Measurements from ENCODE around the gene CECR2. TPM values are rescaled to one million over a fixed set of nuclear protein-coding genes. Genes with fewer than 3 reads are reported as not detected.

The CECR2 gene
- total RNA-seq, 6 donors from 2014 or later = 5.8 to 35.6 (median 11.6) TPM

GRCh38 chr22:17598318-17598717, 229.1 kb downstream of the CECR2 start:
- DNase-seq = no peak
- ATAC-seq (ENCODE audit: low FRiP score in 2 of 2) = no peak
- Histone ChIP-seq H3K27ac (no peak overlapping the region), H3K4me3 (no peak overlapping the region), H3K4me1 (no peaks in the 10 kb centered on the region), H3K9me3 (no peaks in the 10 kb centered on the region), H3K36me3 (peaks cover 48 to 90% (median 69%) of the 10 kb centered on the region in 4 donors), H3K27me3 (no peaks in the 10 kb centered on the region)
- WGBS, 2 donors = 97 to 100% methylated on average over 4 of the region's 4 CpGs
- TF ChIP-seq EP300 (IDR thresholded peaks at IDR 0.05) = no peak
- TF ChIP-seq, protein P1, sequence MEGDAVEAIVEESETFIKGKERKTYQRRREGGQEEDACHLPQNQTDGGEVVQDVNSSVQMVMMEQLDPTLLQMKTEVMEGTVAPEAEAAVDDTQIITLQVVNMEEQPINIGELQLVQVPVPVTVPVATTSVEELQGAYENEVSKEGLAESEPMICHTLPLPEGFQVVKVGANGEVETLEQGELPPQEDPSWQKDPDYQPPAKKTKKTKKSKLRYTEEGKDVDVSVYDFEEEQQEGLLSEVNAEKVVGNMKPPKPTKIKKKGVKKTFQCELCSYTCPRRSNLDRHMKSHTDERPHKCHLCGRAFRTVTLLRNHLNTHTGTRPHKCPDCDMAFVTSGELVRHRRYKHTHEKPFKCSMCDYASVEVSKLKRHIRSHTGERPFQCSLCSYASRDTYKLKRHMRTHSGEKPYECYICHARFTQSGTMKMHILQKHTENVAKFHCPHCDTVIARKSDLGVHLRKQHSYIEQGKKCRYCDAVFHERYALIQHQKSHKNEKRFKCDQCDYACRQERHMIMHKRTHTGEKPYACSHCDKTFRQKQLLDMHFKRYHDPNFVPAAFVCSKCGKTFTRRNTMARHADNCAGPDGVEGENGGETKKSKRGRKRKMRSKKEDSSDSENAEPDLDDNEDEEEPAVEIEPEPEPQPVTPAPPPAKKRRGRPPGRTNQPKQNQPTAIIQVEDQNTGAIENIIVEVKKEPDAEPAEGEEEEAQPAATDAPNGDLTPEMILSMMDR (IDR thresholded peaks at IDR 0.05) = no peak
- no peak for TF ChIP-seq POLR2AphosphoS5 (IDR thresholded peaks at IDR 0.05)
- no peak for TF ChIP-seq POLR2A (IDR thresholded peaks at IDR 0.05)

DNA sequence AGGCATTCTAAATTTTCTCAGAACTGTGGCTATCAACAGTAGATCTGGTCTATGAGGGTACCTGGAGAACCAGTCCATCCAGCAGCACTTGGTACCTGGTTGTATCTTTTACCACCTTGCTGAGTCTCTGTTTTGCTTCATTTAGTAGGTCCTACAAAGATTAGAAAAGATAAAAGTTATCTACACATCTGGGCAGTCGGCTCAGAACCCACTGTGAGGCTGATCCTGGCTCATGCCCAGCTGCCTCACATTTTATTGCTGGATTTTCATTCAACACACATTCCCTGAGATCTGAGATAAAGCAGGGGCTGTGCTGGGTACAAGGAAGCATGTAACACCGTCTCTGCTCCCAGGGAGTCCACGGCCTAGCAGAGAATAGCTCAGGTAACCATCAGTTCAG, 231.8 kb downstream of the CECR2 start:
- peaks cover 35 to 83% (median 48%) of the 10 kb centered on the region in 4 donors for H3K36me3 ChIP-seq
- H3K9me3 ChIP-seq = no peaks in the 10 kb centered on the region
- DNase-seq (no peak), ATAC-seq (ENCODE audit: low FRiP score in 2 of 2) (no peak)
- H3K27ac ChIP-seq = no peak overlapping the region
- H3K4me3 ChIP-seq = no peak overlapping the region
- peaks cover 0 to 5% (median 2%) of the 10 kb centered on the region in 4 donors for H3K4me1 ChIP-seq
- WGBS, 2 donors = 78 to 94% methylated on average over 3 of the region's 3 CpGs
- TF ChIP-seq EP300 (IDR thresholded peaks at IDR 0.05) (no peak), POLR2A (IDR thresholded peaks at IDR 0.05) (no peak), POLR2AphosphoS5 (IDR thresholded peaks at IDR 0.05) (no peak)
- TF ChIP-seq, protein P1 (IDR thresholded peaks at IDR 0.05) = no peak
- no peaks in the 10 kb centered on the region for H3K27me3 ChIP-seq

- no peak overlapping the region for H3K27ac ChIP-seq
- 90 to 98% methylated on average over 4 of the region's 4 CpGs for WGBS, 2 donors
- TF ChIP-seq POLR2A (IDR thresholded peaks at IDR 0.05) (no peak), EP300 (IDR thresholded peaks at IDR 0.05) (no peak), POLR2AphosphoS5 (IDR thresholded peaks at IDR 0.05) (no peak)
- TF ChIP-seq, protein P1 (IDR thresholded peaks at IDR 0.05) = no peak
- no peak for ATAC-seq (ENCODE audit: low FRiP score in 2 of 2)
- peaks cover 18 to 82% (median 32%) of the 10 kb centered on the region in 4 donors for H3K36me3 ChIP-seq
- H3K4me1 ChIP-seq = peaks cover 0 to 5% (median 2%) of the 10 kb centered on the region in 4 donors
- no peak overlapping the region for H3K4me3 ChIP-seq
- no peaks in the 10 kb centered on the region for H3K27me3 ChIP-seq
- H3K9me3 ChIP-seq = no peaks in the 10 kb centered on the region
- no peak for DNase-seq
These were observed 234.4 kb downstream of the CECR2 start for GRCh38 chr22:17603668-17604067.

DNA sequence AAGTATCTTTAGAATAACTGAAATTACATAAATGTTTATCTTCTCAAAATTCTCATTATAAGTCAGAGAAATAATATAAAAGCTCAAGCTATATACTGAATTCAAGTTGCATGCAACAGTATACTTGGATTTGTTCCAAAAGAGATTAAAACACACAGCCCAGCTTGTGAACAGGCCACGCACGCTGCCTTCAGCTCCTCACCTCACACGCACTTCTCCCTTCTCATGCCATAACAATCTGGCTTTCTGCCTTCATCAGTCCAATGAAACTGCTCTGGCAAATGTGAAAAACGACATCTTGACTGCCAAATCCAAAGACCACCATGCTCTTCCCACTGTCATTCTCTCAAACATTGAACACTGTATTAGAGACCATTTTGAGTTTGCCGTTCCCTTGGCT, 237.2 kb downstream of the CECR2 start:
- H3K27ac ChIP-seq = no peak overlapping the region
- H3K4me1 ChIP-seq = peaks cover 0 to 5% (median 2%) of the 10 kb centered on the region in 4 donors
- no peak for ATAC-seq (ENCODE audit: low FRiP score in 2 of 2)
- 70 to 76% methylated on average over 5 of the region's 5 CpGs for WGBS, 2 donors
- DNase-seq = no peak
- no peak overlapping the region for H3K4me3 ChIP-seq
- H3K36me3 ChIP-seq = peaks cover 0 to 83% (median 26%) of the 10 kb centered on the region in 4 donors
- H3K9me3 ChIP-seq = no peaks in the 10 kb centered on the region
- TF ChIP-seq EP300 (IDR thresholded peaks at IDR 0.05) (no peak), POLR2A (IDR thresholded peaks at IDR 0.05) (no peak), POLR2AphosphoS5 (IDR thresholded peaks at IDR 0.05) (no peak)
- TF ChIP-seq, protein P1 (IDR thresholded peaks at IDR 0.05) = no peak
- no peaks in the 10 kb centered on the region for H3K27me3 ChIP-seq

Small RNA genes within 50 kb of the gene (small RNA-seq; reads per million reads assigned to genes)
- 0 reads per million in 4 donors for gene CECR9
- 0 reads per million in 4 donors for gene RN7SL843P

Other genes with a start within 250 kb of the CECR2 start
- 1 to 10 TPM in 3 of 6 donors, under 1 TPM in 2, not detected in 1; 0.10 to 2.0 (median 1.1) TPM for gene TMEM121B, start 248.1 kb upstream of the CECR2 start, total RNA-seq
- gene HDHD5, start 210.2 kb upstream of the CECR2 start, total RNA-seq = 10 to 100 TPM; 28.0 to 47.1 (median 34.3) TPM
- 10 to 100 TPM; 35.7 to 88.0 (median 63.9) TPM for gene ADA2, start 150.0 kb upstream of the CECR2 start, total RNA-seq
- gene SLC25A18, start 194.0 kb downstream of the CECR2 start, total RNA-seq = 1 to 10 TPM in 3 of 6 donors, under 1 TPM in 3; 0.69 to 3.1 (median 1.1) TPM

Data from upper lobe of left lung (tissue), 6 donors.